ENCODE results near the gene HTR6.

The HTR6 gene

GRCh38 chr1:19656134-19656779 is 8.4 kb upstream of the HTR6 start:
- Histone ChIP-seq H3K4me3 (ENCODE audit: low read length) (no peak overlapping the region), H3K27ac (ENCODE audit: low read length) (no peak overlapping the region), H3K27me3 (ENCODE audit: control insufficient read depth, insufficient read depth, low read length) (no peaks in the 10 kb centered on the region), H3K9me3 (ENCODE audit: control insufficient read depth, insufficient read depth, low read length) (no peaks in the 10 kb centered on the region), H3K4me1 (ENCODE audit: control insufficient read depth, insufficient read depth, low read length) (peaks cover 6% of the 10 kb centered on the region), H3K36me3 (ENCODE audit: control insufficient read depth, insufficient read depth, low read length) (no peaks in the 10 kb centered on the region)
- DNase-seq (ENCODE audit: low read depth, low spot score) = no peak
- no CpG with 5 or more reads among the region's 9 CpGs for WGBS (ENCODE audit: insufficient coverage, insufficient read length)

- Histone ChIP-seq H3K27me3 (ENCODE audit: control insufficient read depth, insufficient read depth, low read length) (no peaks in the 10 kb centered on the region), H3K4me3 (ENCODE audit: low read length) (no peak overlapping the region), H3K4me1 (ENCODE audit: control insufficient read depth, insufficient read depth, low read length) (peaks cover 6% of the 10 kb centered on the region), H3K36me3 (ENCODE audit: control insufficient read depth, insufficient read depth, low read length) (no peaks in the 10 kb centered on the region), H3K27ac (ENCODE audit: low read length) (no peak overlapping the region), H3K9me3 (ENCODE audit: control insufficient read depth, insufficient read depth, low read length) (no peaks in the 10 kb centered on the region)
- no CpG with 5 or more reads among the region's 15 CpGs for WGBS (ENCODE audit: insufficient coverage, insufficient read length)
- no peak for DNase-seq (ENCODE audit: low read depth, low spot score)
Observed at GRCh38 chr1:19656780-19657466, 7.8 kb upstream of the HTR6 start.

- Histone ChIP-seq H3K36me3 (ENCODE audit: control insufficient read depth, insufficient read depth, low read length) (no peaks in the 10 kb centered on the region), H3K27ac (ENCODE audit: low read length) (no peak overlapping the region), H3K9me3 (ENCODE audit: control insufficient read depth, insufficient read depth, low read length) (no peaks in the 10 kb centered on the region), H3K4me1 (ENCODE audit: control insufficient read depth, insufficient read depth, low read length) (peaks cover 6% of the 10 kb centered on the region), H3K27me3 (ENCODE audit: control insufficient read depth, insufficient read depth, low read length) (no peaks in the 10 kb centered on the region), H3K4me3 (ENCODE audit: low read length) (no peak overlapping the region)
- no peak for DNase-seq (ENCODE audit: low read depth, low spot score)
- whole genome bisulfite sequencing (ENCODE audit: insufficient coverage, insufficient read length) = no CpG with 5 or more reads among the region's 10 CpGs
Observed at GRCh38 chr1:19657511-19657910, 7.2 kb upstream of the HTR6 start.

GRCh38 chr1:19658186-19658585 is 6.5 kb upstream of the HTR6 start:
- no peak for DNase-seq (ENCODE audit: low read depth, low spot score)
- H3K9me3 ChIP-seq (ENCODE audit: control insufficient read depth, insufficient read depth, low read length) = no peaks in the 10 kb centered on the region
- no peak overlapping the region for H3K27ac ChIP-seq (ENCODE audit: low read length)
- H3K4me3 ChIP-seq (ENCODE audit: low read length) = no peak overlapping the region
- WGBS (ENCODE audit: insufficient coverage, insufficient read length) = no CpG with 5 or more reads among the region's 13 CpGs
- H3K4me1 ChIP-seq (ENCODE audit: control insufficient read depth, insufficient read depth, low read length) = peaks cover 6% of the 10 kb centered on the region
- no peaks in the 10 kb centered on the region; the same call in 1 of the 2 replicates for H3K27me3 ChIP-seq (ENCODE audit: control insufficient read depth, insufficient read depth, low read length)
- no peaks in the 10 kb centered on the region for H3K36me3 ChIP-seq (ENCODE audit: control insufficient read depth, insufficient read depth, low read length)

- H3K4me3 ChIP-seq (ENCODE audit: low read length) = no peak overlapping the region
- no CpG with 5 or more reads among the region's 9 CpGs for WGBS (ENCODE audit: insufficient coverage, insufficient read length)
- H3K9me3 ChIP-seq (ENCODE audit: control insufficient read depth, insufficient read depth, low read length) = no peaks in the 10 kb centered on the region
- no peak overlapping the region for H3K27ac ChIP-seq (ENCODE audit: low read length)
- H3K27me3 ChIP-seq (ENCODE audit: control insufficient read depth, insufficient read depth, low read length) = peaks cover 19% of the 10 kb centered on the region
- H3K36me3 ChIP-seq (ENCODE audit: control insufficient read depth, insufficient read depth, low read length) = no peaks in the 10 kb centered on the region
- no peak for DNase-seq (ENCODE audit: low read depth, low spot score)
- peaks cover 2% of the 10 kb centered on the region; the same call in 1 of the 2 replicates for H3K4me1 ChIP-seq (ENCODE audit: control insufficient read depth, insufficient read depth, low read length)
Observed at GRCh38 chr1:19661721-19662228, 2.9 kb upstream of the HTR6 start.

- H3K4me3 ChIP-seq (ENCODE audit: low read length) = no peak overlapping the region
- DNase-seq (ENCODE audit: low read depth, low spot score) = no peak
- H3K4me1 ChIP-seq (ENCODE audit: control insufficient read depth, insufficient read depth, low read length) = peaks cover 2% of the 10 kb centered on the region; the same call in 1 of the 2 replicates
- no CpG with 5 or more reads among the region's 3 CpGs for WGBS (ENCODE audit: insufficient coverage, insufficient read length)
- H3K27ac ChIP-seq (ENCODE audit: low read length) = no peak overlapping the region
- peaks cover 21% of the 10 kb centered on the region for H3K27me3 ChIP-seq (ENCODE audit: control insufficient read depth, insufficient read depth, low read length)
- H3K9me3 ChIP-seq (ENCODE audit: control insufficient read depth, insufficient read depth, low read length) = no peaks in the 10 kb centered on the region
- H3K36me3 ChIP-seq (ENCODE audit: control insufficient read depth, insufficient read depth, low read length) = no peaks in the 10 kb centered on the region
Observed at GRCh38 chr1:19662313-19662712, 2.4 kb upstream of the HTR6 start.

GRCh38 chr1:19665186-19665495 is 466 bp downstream of the HTR6 start:
- whole genome bisulfite sequencing (ENCODE audit: insufficient coverage, insufficient read length) = no CpG with 5 or more reads among the region's 23 CpGs
- no peaks in the 10 kb centered on the region; the same call in 1 of the 2 replicates for H3K4me1 ChIP-seq (ENCODE audit: control insufficient read depth, insufficient read depth, low read length)
- no peak overlapping the region for H3K27ac ChIP-seq (ENCODE audit: low read length)
- H3K4me3 ChIP-seq (ENCODE audit: low read length) = peak overlapping the region; percentile 51
- H3K9me3 ChIP-seq (ENCODE audit: control insufficient read depth, insufficient read depth, low read length) = no peaks in the 10 kb centered on the region
- H3K36me3 ChIP-seq (ENCODE audit: control insufficient read depth, insufficient read depth, low read length) = no peaks in the 10 kb centered on the region
- DNase-seq (ENCODE audit: low read depth, low spot score) = no peak
- peaks cover 21% of the 10 kb centered on the region for H3K27me3 ChIP-seq (ENCODE audit: control insufficient read depth, insufficient read depth, low read length)

- no peaks in the 10 kb centered on the region for H3K36me3 ChIP-seq (ENCODE audit: control insufficient read depth, insufficient read depth, low read length)
- H3K4me3 ChIP-seq (ENCODE audit: low read length) = peak overlapping the region; percentile 51; the same call in 1 of the 2 replicates
- no peak for DNase-seq (ENCODE audit: low read depth, low spot score)
- no peak overlapping the region for H3K27ac ChIP-seq (ENCODE audit: low read length)
- no peaks in the 10 kb centered on the region; the same call in 1 of the 2 replicates for H3K4me1 ChIP-seq (ENCODE audit: control insufficient read depth, insufficient read depth, low read length)
- no CpG with 5 or more reads among the region's 84 CpGs for WGBS (ENCODE audit: insufficient coverage, insufficient read length)
- H3K9me3 ChIP-seq (ENCODE audit: control insufficient read depth, insufficient read depth, low read length) = no peaks in the 10 kb centered on the region
- H3K27me3 ChIP-seq (ENCODE audit: control insufficient read depth, insufficient read depth, low read length) = peaks cover 21% of the 10 kb centered on the region
Observed at GRCh38 chr1:19665496-19666465, 1.1 kb downstream of the HTR6 start.

GRCh38 chr1:19668888-19669287 is 4.2 kb downstream of the HTR6 start:
- no peak for DNase-seq (ENCODE audit: low read depth, low spot score)
- no peak overlapping the region for H3K4me3 ChIP-seq (ENCODE audit: low read length)
- WGBS (ENCODE audit: insufficient coverage, insufficient read length) = no CpG with 5 or more reads among the region's 8 CpGs
- peaks cover 20% of the 10 kb centered on the region for H3K27me3 ChIP-seq (ENCODE audit: control insufficient read depth, insufficient read depth, low read length)
- no peaks in the 10 kb centered on the region for H3K9me3 ChIP-seq (ENCODE audit: control insufficient read depth, insufficient read depth, low read length)
- H3K27ac ChIP-seq (ENCODE audit: low read length) = no peak overlapping the region
- no peaks in the 10 kb centered on the region; the same call in 1 of the 2 replicates for H3K4me1 ChIP-seq (ENCODE audit: control insufficient read depth, insufficient read depth, low read length)
- H3K36me3 ChIP-seq (ENCODE audit: control insufficient read depth, insufficient read depth, low read length) = no peaks in the 10 kb centered on the region

GRCh38 chr1:19670787-19671186 is 6.1 kb downstream of the HTR6 start:
- H3K4me3 ChIP-seq (ENCODE audit: low read length) = no peak overlapping the region
- no peaks in the 10 kb centered on the region for H3K4me1 ChIP-seq (ENCODE audit: control insufficient read depth, insufficient read depth, low read length)
- no peak overlapping the region for H3K27ac ChIP-seq (ENCODE audit: low read length)
- H3K27me3 ChIP-seq (ENCODE audit: control insufficient read depth, insufficient read depth, low read length) = peaks cover 7% of the 10 kb centered on the region
- DNase-seq (ENCODE audit: low read depth, low spot score) = no peak
- H3K36me3 ChIP-seq (ENCODE audit: control insufficient read depth, insufficient read depth, low read length) = no peaks in the 10 kb centered on the region
- H3K9me3 ChIP-seq (ENCODE audit: control insufficient read depth, insufficient read depth, low read length) = no peaks in the 10 kb centered on the region
- WGBS (ENCODE audit: insufficient coverage, insufficient read length) = no CpG with 5 or more reads among the region's 4 CpGs

All from iPS DF 6.9 (cell line).